Kidney capillary endothelial cell (primary cell): Measurements from ENCODE around the gene C2orf72.
"Not testable (repeated sequence)": the region's sequence is repeated elsewhere in the genome, so short reads cannot be mapped to it uniquely, and the experiment has no call there.

ENCODE experiments used
- DNase-seq: peaks from one replicate; pipeline ENCODE4 v3.0.0-alpha.2; 2018; ENCODE audit warnings: low spot score

C2orf72 gene

DNA sequence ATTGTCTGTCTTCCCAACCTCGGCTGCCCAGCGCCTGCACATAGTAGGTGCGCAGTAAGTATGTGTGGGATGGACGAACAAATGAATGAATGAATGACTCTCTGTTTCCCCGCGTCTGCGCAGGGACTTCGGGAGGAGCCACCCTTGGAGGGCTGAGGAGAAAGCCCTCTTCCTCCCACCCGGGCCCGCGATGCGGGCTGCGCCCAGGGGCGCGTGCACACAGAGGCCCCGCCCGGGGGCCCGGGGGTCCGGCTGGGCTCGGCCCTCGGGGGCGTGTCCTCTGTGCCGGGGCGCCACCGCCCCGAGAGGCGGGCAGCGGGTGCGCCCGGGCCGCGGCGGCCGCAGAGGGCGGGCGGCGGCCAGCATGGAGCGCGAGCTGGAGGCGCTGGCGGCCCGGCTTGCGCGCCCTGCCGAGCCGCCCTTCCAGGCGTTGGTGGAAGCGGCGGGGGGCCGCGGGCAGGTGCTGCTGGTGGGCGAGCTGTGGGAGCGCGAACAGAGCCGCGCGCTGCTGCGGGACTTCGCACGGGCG lies at the start of gene C2orf72:
TSS of gene C2orf72 (plus strand) at position 322 of the 529 bp plus-strand sequence. CDS start at position 365, 43 bp downstream.
- no peak for DNase-seq

DNA sequence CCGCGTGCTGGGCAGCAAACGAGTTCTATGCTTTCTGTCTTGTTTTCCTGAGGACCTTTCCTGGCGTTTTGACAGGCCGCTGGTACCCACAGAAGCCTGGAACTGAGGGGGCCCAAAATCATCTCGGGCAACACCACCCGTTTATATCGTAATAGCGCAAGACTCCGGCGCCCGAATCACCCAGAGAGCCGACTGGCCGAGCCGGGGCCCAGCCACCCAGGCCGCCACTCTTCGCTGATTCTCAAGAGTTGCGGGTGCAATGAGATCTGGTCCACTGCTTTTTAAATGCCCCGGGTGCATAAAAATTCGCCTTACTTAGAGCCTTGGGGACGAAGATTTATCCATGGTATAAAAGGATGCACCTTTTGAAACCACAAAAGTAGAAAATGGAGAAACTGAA lies 47.6 kb upstream of the C2orf72 start:
- DNase-seq = no peak

DNA sequence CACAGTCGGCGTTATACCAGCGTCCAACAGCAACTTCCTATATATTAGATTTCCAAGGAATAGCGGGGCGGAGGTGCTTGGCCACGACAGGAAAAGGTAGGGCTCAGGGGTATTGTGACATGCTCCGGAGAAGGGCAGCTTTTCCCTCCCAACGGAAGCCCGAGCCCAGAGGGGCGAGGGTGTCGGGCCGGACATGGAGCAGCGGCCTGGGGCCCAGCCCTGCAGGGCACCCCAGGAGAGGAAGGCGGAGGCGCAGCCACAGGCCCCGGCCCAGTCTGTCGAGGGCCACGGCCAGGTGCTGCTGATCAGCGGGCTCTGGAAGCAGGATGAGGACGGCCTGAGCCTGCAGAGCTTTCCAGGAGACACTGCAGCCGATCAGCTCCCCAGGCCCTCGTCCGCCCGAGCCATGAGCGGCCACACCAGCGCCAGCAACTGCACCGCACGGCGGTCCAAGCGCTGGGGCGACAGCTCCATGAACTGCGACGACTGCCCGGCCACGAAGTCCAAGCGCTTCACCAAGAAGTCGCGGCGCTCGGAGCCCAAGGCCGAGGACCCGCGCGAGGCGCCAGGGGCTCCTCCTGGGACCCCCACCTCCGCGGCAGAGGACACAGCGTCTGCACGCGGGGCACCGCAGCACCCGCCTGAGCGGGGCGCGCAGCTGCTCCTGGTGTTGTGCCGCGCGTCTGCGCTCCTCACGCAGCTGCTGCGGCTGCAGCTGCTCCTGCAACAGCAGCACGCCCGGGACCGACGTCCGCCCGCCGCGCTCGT lies 47.0 kb upstream of the C2orf72 start:
- DNase-seq = no peak

DNA sequence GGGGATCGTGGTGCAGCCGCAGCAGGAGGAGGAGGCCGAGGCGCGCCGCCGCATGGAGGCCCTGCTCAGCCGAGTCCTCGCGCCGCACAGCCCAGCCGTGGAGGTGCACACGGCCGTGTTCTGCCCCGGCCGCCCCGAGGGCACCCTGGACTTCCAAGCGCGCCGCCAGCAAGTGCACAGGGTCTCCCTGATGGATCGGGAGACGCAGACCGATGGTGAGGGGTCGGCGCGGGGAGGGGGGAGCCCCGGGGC lies 46.5 kb upstream of the C2orf72 start:
- no peak for DNase-seq

- no peak for DNase-seq
These were observed 45.7 kb upstream of the C2orf72 start for GRCh38 chr2:230991598-230991997.

DNA sequence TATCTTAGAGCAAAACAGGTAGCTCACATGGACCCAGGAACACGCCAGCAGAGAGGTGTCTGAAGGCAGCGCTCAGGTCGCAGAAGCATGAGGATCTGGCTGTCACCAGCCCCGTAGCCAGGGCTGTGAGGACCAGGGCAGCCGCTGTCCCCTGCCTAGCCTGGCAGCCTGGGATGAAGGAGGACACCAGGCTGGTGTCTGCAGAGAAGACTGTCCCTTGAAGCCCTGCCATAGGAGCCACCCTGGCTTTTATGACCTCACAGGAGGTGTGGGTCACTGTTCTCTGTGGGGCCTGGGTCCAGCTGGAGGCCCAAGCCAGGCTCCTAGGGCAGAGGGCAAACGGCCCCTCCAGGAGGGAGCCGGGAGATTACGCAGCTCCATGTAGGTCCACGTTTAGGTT lies 41.5 kb upstream of the C2orf72 start, which contains the start of gene SPATA3:
TSS of gene SPATA3 (plus strand) at position 301 of the 400 bp plus-strand sequence. CDS start 113 bp downstream, outside the sequence.
- DNase-seq = no peak

GRCh38 chr2:230996661-230997060 lies 40.7 kb upstream of the C2orf72 start:
- no peak for DNase-seq

DNA sequence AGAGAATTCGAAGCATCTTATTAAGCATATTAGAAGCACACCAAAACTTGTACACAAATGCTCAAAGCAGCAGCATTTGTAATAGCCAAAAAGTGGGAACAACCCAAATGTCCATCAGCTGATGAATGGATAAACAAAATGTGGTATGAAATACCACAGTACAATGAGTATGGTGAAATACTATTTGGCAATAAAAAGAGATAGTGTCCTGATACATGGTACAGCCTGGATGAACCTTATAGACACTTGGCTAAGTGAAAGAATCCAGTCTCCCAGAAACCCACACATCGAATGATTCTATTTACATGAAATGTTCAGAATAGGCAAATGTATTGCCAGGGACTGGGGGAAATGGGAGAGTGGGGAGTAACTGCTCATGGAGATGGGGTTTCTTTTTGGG lies 38.4 kb upstream of the C2orf72 start:
- DNase-seq = no peak

DNA sequence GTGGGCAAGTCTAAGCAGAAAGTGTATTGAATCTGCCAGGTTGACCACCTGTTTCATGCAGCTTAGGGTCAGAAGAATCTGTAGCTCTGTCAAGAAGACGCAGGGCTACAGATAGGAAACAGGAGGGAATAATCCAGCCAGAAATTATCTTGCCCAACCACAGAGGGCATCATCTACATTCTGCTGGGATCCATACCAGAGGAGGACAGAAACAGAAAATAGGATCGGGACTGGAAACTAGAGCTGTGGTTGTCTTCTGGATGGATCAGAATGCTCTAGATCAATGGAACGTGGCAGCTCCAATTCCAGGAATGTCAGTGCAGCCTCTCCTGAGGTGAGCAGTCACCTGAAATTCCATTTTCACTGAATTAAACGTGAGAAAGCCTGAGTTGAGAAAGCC lies 37.8 kb upstream of the C2orf72 start:
- no peak for DNase-seq

DNA sequence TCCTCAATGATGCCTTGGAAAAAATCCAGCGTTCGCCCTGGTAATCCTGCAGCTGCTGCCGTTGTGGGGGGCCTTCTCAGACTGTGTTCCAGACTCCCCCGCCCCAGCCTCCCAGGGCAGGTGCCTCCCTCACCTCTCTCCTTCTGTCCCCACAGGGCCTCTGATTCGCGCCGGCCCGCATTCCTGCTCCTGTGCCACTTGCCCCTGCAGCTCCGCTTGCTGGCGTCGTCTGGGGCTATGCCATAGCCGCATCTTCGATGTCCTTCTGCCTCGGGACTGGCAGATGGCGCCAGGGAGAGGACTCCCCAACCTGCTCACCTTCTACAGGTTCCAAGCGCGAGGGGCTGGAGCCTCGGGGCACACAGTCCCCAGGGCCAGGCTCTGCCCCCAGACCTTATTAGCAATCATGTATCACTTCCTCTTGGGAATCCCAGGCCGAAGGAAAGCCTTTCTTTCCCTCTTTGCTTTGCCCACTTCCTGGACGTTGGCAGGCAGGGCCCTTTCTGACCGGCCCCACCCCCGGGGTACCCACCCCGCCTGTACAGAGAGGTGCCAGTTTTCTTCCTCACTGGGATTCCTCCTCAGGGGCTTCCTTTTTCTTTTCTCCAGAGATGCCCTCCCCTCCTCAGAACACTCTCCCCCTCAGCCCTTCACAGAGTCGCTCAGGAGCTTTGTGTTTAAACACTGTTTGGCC lies 37.0 kb upstream of the C2orf72 start:
- no peak for DNase-seq

GRCh38 chr2:231001036-231001435 lies 36.3 kb upstream of the C2orf72 start:
- no peak for DNase-seq

- no peak for DNase-seq
These were observed 35.4 kb upstream of the C2orf72 start for GRCh38 chr2:231001921-231002320.

- no peak for DNase-seq
These were observed 34.7 kb upstream of the C2orf72 start for GRCh38 chr2:231002641-231003040.

DNA sequence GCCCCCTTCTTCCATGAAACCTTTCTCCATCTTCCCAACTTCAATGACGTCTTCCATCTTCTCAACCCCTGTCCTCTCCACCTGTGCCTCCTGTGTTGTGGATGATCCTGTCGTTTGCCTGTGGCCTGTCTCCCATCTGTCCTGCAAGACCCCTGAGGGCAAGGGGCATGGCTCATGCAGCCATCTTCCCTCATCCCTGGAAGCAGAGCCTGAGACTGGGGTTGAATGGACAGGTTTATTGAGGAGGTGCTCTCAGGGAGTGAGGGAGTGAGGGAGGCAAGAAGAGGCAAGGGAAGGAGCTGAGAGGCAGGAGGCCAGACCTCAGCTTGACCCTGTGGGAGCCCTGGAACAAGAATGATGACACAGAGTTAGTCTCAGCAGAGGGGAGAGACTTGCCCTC lies 34.1 kb upstream of the C2orf72 start:
- DNase-seq = no peak

DNA sequence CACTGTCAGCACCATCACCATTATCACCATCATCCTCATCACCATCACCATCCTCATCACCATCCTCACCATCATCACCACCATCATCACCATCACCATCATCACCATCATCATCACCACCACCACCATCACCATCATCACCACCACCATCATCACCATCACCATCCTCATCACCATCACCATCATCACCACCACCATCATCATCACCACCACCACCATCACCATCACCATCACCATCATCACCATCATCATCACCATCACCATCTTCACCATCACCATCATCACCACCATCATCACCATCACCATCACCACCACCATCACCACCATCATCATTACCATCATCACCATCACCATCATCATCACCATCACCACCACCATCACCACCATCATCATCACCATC lies 32.4 kb upstream of the C2orf72 start:
- DNase-seq = not testable (repeated sequence)

GRCh38 chr2:231007286-231008098 lies 29.8 kb upstream of the C2orf72 start:
- DNase-seq = no peak

DNA sequence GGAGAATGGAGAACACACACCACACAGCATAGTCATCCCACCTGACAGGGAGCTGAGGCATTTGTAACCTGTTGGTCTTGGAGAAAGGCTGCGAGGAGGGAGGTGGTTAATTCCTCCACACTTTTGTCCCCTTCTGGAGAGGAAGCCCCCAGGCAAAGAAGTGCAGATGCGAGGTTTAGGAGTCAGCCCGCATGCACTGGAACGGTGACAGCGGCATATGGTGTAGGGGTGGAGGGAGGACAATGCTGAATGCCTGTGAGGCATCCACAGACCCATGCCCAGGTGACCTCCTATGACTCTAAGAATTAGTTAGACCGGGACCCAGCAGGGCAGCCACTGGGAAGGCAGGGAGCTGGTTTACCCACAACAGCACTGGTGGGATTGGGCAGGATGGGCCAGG lies 29.2 kb upstream of the C2orf72 start:
- no peak for DNase-seq

DNA sequence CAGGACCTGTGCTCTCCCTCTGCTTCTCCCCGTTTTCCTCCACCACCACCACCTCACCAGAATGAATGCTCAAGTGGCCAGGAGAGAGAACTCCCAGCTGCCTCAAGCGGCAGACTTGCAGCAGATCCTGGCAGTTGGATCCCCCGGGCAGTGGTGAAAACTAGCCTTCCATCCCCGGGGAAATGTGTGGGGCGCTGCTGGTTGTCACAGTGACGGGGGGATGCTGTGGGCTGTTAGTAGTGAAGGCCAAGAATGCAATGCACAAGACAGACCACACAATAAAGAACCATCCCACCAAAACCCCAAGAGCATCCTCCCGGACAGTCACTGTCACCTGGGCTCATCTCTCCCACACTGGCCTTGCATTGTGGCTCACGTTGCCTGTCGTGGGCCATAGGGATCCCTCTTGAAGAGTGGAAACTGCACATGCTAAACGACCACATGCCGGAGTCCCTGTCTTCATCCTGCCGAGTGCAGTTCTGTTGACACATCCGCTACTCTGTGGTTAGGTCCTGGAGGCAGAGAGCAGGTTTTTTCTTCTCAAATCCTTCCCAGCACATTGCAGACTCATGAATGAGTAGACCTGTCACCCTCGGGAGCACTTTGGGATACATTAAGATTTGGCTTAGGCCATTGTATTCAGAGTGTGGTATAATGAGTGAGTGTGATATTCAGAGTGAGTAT lies 27.9 kb upstream of the C2orf72 start:
- no peak for DNase-seq

GRCh38 chr2:231010201-231010730 lies 27.1 kb upstream of the C2orf72 start:
- no peak for DNase-seq

DNA sequence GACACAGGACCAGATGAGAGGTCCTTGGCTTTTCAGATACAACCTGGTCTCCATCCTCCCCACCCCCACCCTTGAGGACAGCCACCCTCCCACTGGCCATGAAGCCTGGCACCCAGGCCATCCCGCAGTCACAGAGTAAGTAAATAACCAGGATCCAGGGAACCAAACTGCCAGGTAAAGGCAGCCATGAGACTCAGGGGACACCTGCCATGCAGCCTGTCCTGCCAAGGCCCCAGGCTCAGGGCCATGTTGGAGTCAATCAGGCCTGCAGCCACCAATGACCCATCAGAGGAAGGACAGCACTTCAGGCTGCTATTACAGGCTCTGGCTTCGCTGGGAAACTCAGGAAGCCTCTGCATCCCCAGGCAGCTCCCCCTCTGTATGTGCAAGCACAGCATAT lies 25.8 kb upstream of the C2orf72 start:
- no peak for DNase-seq

DNA sequence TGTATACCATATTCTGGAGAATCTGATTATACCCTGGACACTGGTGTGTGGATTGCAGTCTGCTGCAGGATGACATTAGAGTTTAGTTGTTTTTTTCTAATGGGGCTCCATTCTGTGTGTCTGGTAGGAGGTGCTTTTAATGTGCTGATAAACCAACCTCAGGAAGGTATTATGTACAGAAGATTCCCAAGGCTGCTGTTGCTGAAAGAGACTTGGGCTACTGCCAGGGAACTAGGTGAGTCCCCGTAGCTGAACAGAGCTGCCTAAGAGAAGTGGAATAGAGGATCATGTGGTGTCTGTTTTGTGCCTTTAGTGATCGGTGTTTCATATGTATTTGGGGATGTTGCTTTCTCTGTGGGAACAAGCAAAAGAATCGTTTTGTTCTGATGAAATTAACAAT lies 24.9 kb upstream of the C2orf72 start:
- DNase-seq = no peak

DNA sequence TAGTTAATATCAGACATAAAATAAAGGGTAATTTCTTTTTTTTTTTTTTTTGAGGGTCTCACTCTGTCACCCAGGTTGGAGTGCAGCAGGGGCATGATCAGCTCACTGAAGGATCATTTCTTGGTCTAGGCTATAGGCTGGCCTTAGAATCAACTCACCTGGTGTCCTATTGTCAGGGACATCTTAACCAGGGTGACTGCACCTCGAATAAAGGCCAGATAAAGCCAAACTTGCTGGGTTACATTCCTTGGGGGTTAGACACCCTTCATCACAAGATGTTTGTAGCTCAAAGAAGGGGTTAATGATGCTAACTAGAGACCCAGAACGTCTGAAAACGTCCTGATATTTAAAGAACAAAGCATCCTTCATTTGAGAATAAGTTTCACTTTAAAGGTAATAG lies 23.5 kb upstream of the C2orf72 start:
- no peak for DNase-seq
